GM23338 (cell line): Measurements from ENCODE around the gene GRID1.

ENCODE experiments used
- CREB1 ChIP-seq: fragments of 250-450 bp; sonication (Bioruptor Pico); IDR thresholded peaks from 2 replicates; pipeline ENCODE4 v1.5.0; 2020; ENCODE audit warnings: low read depth, mild to moderate bottlenecking, moderate library complexity
- EZH2 ChIP-seq: fragments of 200-600 bp; sonication (generic); IDR thresholded peaks from one replicate; pipeline ENCODE4 v1.8.0; 2017; ENCODE audit warnings: antibody characterized with exemption, mild to moderate bottlenecking, low read depth; ENCODE audit not compliant: unreplicated experiment
- EZH2phosphoT487 ChIP-seq: fragments of 200-600 bp; sonication (generic); IDR thresholded peaks from one replicate; pipeline ENCODE4 v1.8.1; 2018; ENCODE audit warnings: antibody characterized with exemption; ENCODE audit not compliant: unreplicated experiment
- JUNB ChIP-seq: IDR thresholded peaks from one replicate; pipeline ENCODE4 v1.6.1; 2016; ENCODE audit warnings: antibody characterized with exemption; ENCODE audit not compliant: unreplicated experiment
- NANOG ChIP-seq: IDR thresholded peaks from 2 replicates; pipeline ENCODE4 v1.6.1; 2016; ENCODE audit warnings: antibody characterized with exemption, borderline replicate concordance
- POLR2AphosphoS5 ChIP-seq: IDR thresholded peaks from 2 replicates; pipeline ENCODE4 v1.6.1; 2016; ENCODE audit warnings: antibody characterized with exemption, low read depth
- STAT1 ChIP-seq: IDR thresholded peaks from one replicate; pipeline ENCODE4 v1.6.1; 2016; ENCODE audit warnings: antibody characterized with exemption; ENCODE audit not compliant: unreplicated experiment
- ZNF114 ChIP-seq: fragments of 250-450 bp; sonication (Bioruptor Pico); IDR thresholded peaks from 2 replicates; pipeline ENCODE4 v1.5.0; 2020; ENCODE audit warnings: mild to moderate bottlenecking, moderate library complexity
- ZNF331 ChIP-seq: fragments of 250-450 bp; sonication (Bioruptor Pico); IDR thresholded peaks from 2 replicates; pipeline ENCODE4 v1.5.0; 2020; ENCODE audit warnings: low read depth, mild to moderate bottlenecking, moderate library complexity
- TF ChIP-seq, protein P1 (sequence below): fragments of 250-450 bp; sonication (Bioruptor Pico); IDR thresholded peaks from 2 replicates; pipeline ENCODE4 v1.5.0; 2020; ENCODE audit warnings: mild to moderate bottlenecking, moderate library complexity
- TF ChIP-seq, protein P2 (sequence below): IDR thresholded peaks from one replicate; pipeline ENCODE4 v1.6.1; 2018; ENCODE audit warnings: antibody characterized with exemption; ENCODE audit not compliant: unreplicated experiment
- TF ChIP-seq, protein P3 (sequence below), 2 experiments: fragments of 200-600 bp in 1 of 2; sonication (generic) in 1 of 2; conservative IDR thresholded peaks; 2 replicates each; pipeline versions ENCODE4 v1.5.1 to v1.6.1; 2016 to 2017; ENCODE audit warnings: antibody characterized with exemption in 2 of 2, low read depth in 2 of 2, mild to moderate bottlenecking in 2 of 2, moderate library complexity in 1 of 2
- TF ChIP-seq, protein P4 (sequence below): IDR thresholded peaks from 2 replicates; pipeline ENCODE4 v1.6.1; 2016; ENCODE audit warnings: antibody characterized with exemption

DNA sequence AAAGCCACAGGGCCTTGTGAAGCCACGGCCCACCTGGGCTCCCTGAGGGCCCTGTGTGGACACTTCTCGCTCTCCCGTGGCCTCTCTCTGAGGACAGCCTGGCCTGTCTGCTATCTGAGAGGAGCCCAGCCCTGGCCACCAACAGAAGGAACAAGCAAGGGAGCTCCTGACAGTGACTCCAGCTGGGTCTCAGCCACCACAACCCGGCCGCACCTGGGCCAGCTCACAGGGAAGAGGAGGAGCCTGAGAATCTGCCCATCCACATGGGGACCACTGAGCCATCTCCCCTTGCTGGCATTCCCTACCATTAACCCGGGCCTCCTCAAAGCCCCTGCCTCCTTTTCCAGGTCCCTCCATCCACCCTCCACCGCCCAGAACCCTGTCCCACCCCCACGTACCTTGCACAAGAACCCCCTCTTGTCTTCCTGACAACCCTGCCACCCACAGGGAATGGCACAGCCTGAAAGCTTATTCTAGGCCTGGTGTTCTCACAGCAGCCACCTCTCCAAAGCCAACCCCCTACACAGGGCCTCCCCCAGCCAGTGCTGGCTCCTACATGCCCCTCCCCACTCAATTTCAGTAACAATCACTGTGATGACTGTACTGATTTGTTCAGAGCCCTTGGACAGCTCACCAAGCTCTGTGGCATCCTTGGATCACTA is 120.2 kb downstream of the GRID1 start:
- TF ChIP-seq EZH2 (no peak), ZNF331 (CRISPR knock-in tag) (no peak), CREB1 (CRISPR knock-in tag) (no peak), POLR2AphosphoS5 (no peak), STAT1 (no peak), NANOG (no peak), JUNB (no peak), EZH2phosphoT487 (no peak), ZNF114 (no peak)
- TF ChIP-seq, protein P1, sequence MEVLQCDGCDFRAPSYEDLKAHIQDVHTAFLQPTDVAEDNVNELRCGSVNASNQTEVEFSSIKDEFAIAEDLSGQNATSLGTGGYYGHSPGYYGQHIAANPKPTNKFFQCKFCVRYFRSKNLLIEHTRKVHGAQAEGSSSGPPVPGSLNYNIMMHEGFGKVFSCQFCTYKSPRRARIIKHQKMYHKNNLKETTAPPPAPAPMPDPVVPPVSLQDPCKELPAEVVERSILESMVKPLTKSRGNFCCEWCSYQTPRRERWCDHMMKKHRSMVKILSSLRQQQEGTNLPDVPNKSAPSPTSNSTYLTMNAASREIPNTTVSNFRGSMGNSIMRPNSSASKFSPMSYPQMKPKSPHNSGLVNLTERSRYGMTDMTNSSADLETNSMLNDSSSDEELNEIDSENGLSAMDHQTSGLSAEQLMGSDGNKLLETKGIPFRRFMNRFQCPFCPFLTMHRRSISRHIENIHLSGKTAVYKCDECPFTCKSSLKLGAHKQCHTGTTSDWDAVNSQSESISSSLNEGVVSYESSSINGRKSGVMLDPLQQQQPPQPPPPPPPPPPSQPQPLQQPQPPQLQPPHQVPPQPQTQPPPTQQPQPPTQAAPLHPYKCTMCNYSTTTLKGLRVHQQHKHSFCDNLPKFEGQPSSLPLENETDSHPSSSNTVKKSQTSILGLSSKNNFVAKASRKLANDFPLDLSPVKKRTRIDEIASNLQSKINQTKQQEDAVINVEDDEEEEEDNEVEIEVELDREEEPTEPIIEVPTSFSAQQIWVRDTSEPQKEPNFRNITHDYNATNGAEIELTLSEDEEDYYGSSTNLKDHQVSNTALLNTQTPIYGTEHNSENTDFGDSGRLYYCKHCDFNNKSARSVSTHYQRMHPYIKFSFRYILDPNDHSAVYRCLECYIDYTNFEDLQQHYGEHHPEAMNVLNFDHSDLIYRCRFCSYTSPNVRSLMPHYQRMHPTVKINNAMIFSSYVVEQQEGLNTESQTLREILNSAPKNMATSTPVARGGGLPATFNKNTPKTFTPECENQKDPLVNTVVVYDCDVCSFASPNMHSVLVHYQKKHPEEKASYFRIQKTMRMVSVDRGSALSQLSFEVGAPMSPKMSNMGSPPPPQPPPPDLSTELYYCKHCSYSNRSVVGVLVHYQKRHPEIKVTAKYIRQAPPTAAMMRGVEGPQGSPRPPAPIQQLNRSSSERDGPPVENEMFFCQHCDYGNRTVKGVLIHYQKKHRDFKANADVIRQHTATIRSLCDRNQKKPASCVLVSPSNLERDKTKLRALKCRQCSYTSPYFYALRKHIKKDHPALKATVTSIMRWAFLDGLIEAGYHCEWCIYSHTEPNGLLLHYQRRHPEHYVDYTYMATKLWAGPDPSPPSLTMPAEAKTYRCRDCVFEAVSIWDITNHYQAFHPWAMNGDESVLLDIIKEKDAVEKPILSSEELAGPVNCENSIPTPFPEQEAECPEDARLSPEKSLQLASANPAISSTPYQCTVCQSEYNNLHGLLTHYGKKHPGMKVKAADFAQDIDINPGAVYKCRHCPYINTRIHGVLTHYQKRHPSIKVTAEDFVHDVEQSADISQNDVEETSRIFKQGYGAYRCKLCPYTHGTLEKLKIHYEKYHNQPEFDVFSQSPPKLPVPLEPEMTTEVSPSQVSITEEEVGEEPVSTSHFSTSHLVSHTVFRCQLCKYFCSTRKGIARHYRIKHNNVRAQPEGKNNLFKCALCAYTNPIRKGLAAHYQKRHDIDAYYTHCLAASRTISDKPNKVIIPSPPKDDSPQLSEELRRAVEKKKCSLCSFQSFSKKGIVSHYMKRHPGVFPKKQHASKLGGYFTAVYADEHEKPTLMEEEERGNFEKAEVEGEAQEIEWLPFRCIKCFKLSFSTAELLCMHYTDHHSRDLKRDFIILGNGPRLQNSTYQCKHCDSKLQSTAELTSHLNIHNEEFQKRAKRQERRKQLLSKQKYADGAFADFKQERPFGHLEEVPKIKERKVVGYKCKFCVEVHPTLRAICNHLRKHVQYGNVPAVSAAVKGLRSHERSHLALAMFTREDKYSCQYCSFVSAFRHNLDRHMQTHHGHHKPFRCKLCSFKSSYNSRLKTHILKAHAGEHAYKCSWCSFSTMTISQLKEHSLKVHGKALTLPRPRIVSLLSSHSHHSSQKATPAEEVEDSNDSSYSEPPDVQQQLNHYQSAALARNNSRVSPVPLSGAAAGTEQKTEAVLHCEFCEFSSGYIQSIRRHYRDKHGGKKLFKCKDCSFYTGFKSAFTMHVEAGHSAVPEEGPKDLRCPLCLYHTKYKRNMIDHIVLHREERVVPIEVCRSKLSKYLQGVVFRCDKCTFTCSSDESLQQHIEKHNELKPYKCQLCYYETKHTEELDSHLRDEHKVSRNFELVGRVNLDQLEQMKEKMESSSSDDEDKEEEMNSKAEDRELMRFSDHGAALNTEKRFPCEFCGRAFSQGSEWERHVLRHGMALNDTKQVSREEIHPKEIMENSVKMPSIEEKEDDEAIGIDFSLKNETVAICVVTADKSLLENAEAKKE: no peak
- TF ChIP-seq, protein P2, sequence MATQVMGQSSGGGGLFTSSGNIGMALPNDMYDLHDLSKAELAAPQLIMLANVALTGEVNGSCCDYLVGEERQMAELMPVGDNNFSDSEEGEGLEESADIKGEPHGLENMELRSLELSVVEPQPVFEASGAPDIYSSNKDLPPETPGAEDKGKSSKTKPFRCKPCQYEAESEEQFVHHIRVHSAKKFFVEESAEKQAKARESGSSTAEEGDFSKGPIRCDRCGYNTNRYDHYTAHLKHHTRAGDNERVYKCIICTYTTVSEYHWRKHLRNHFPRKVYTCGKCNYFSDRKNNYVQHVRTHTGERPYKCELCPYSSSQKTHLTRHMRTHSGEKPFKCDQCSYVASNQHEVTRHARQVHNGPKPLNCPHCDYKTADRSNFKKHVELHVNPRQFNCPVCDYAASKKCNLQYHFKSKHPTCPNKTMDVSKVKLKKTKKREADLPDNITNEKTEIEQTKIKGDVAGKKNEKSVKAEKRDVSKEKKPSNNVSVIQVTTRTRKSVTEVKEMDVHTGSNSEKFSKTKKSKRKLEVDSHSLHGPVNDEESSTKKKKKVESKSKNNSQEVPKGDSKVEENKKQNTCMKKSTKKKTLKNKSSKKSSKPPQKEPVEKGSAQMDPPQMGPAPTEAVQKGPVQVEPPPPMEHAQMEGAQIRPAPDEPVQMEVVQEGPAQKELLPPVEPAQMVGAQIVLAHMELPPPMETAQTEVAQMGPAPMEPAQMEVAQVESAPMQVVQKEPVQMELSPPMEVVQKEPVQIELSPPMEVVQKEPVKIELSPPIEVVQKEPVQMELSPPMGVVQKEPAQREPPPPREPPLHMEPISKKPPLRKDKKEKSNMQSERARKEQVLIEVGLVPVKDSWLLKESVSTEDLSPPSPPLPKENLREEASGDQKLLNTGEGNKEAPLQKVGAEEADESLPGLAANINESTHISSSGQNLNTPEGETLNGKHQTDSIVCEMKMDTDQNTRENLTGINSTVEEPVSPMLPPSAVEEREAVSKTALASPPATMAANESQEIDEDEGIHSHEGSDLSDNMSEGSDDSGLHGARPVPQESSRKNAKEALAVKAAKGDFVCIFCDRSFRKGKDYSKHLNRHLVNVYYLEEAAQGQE: no peak
- TF ChIP-seq, protein P3, sequence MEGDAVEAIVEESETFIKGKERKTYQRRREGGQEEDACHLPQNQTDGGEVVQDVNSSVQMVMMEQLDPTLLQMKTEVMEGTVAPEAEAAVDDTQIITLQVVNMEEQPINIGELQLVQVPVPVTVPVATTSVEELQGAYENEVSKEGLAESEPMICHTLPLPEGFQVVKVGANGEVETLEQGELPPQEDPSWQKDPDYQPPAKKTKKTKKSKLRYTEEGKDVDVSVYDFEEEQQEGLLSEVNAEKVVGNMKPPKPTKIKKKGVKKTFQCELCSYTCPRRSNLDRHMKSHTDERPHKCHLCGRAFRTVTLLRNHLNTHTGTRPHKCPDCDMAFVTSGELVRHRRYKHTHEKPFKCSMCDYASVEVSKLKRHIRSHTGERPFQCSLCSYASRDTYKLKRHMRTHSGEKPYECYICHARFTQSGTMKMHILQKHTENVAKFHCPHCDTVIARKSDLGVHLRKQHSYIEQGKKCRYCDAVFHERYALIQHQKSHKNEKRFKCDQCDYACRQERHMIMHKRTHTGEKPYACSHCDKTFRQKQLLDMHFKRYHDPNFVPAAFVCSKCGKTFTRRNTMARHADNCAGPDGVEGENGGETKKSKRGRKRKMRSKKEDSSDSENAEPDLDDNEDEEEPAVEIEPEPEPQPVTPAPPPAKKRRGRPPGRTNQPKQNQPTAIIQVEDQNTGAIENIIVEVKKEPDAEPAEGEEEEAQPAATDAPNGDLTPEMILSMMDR (conservative IDR thresholded peaks at IDR 0.05; ENCODE audit: low read depth in 2 of 2): no peak
- TF ChIP-seq, protein P4, sequence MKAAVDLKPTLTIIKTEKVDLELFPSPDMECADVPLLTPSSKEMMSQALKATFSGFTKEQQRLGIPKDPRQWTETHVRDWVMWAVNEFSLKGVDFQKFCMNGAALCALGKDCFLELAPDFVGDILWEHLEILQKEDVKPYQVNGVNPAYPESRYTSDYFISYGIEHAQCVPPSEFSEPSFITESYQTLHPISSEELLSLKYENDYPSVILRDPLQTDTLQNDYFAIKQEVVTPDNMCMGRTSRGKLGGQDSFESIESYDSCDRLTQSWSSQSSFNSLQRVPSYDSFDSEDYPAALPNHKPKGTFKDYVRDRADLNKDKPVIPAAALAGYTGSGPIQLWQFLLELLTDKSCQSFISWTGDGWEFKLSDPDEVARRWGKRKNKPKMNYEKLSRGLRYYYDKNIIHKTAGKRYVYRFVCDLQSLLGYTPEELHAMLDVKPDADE: no peak
